ENCODE results near the gene PLPP1. TPM values are rescaled to one million over a fixed set of nuclear protein-coding genes. Genes with fewer than 3 reads are reported as not detected.

PLPP1 gene
- total RNA-seq, 1 experiment from 2014 or later = 7.5 TPM

DNA sequence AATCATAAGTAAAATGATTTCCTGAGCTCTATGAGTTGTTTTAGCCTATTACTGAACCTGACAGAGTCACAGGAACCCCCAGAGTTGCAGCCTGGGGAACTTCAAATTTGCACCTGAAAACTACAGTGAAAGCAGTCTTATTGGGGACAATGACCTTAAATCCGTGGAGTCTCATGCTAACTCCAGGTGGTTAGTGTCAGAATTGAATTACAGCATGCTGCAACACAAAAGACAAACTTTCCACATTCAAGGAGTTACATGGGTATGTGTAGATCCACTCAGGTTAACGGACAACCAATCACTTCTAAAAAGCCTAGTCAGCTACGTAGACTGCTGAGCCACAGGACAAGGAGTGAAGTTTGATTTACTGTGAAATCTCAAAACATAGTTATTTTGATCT, 49.7 kb downstream of the PLPP1 start:
- no peaks in the 10 kb centered on the region for H3K36me3 Mint-ChIP-seq (ENCODE audit: insufficient read depth, unreplicated experiment)
- no peaks in the 10 kb centered on the region for H3K27me3 Mint-ChIP-seq (ENCODE audit: insufficient read depth, unreplicated experiment)
- POLR2A ChIA-PET = interaction anchor here (0.9 kb wide), 1 partner anchor 9 kb away, joined by 3 read pairs; no protein-coding TSS in a partner anchor
- intact Hi-C loops (cut with micrococcal nuclease) = no loop called here
- H3K4me3 Mint-ChIP-seq (ENCODE audit: unreplicated experiment) = no peak overlapping the region
- DNase-seq (ENCODE audit: unreplicated experiment) = no peak
- CTCF ChIA-PET = interaction anchor here (0.6 to 1.2 kb wide), 3 partner anchors 9 to 194 kb away, joined by 3 read pairs; no protein-coding TSS in a partner anchor
- TF ChIP-seq, protein P1, sequence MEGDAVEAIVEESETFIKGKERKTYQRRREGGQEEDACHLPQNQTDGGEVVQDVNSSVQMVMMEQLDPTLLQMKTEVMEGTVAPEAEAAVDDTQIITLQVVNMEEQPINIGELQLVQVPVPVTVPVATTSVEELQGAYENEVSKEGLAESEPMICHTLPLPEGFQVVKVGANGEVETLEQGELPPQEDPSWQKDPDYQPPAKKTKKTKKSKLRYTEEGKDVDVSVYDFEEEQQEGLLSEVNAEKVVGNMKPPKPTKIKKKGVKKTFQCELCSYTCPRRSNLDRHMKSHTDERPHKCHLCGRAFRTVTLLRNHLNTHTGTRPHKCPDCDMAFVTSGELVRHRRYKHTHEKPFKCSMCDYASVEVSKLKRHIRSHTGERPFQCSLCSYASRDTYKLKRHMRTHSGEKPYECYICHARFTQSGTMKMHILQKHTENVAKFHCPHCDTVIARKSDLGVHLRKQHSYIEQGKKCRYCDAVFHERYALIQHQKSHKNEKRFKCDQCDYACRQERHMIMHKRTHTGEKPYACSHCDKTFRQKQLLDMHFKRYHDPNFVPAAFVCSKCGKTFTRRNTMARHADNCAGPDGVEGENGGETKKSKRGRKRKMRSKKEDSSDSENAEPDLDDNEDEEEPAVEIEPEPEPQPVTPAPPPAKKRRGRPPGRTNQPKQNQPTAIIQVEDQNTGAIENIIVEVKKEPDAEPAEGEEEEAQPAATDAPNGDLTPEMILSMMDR (IDR thresholded peaks at IDR 0.05; ENCODE audit: unreplicated experiment) = no peak
- no TSS peak for BruUV-seq (replicated peaks)
- no peaks in the 10 kb centered on the region for H3K4me1 Mint-ChIP-seq (ENCODE audit: insufficient read depth, unreplicated experiment)
- no peak overlapping the region for H3K27ac Mint-ChIP-seq (ENCODE audit: low read depth, unreplicated experiment)
- H3K9me3 Mint-ChIP-seq (ENCODE audit: unreplicated experiment) = no peaks in the 10 kb centered on the region

DNA sequence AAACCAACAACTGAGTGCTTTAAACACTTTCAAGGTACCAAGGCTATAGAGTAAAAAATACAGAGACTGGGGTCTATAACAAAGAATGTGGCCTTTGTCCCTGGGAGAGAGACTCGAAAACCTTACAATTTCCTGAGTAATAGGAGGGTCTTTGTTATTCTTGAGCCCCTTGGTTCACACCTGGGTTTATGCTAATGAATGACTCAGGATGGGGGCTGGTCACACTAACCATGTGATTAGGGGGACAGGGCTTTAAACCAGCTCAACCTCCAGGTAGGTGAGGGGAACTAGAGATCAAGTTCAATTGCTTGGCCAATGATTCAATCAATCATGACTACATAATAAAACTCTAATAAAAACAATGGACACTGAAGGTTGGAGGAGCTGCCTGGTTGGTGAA, 50.2 kb downstream of the PLPP1 start:
- Mint-ChIP-seq H3K4me1 (ENCODE audit: insufficient read depth, unreplicated experiment) (no peaks in the 10 kb centered on the region), H3K27ac (ENCODE audit: low read depth, unreplicated experiment) (no peak overlapping the region), H3K36me3 (ENCODE audit: insufficient read depth, unreplicated experiment) (no peaks in the 10 kb centered on the region), H3K27me3 (ENCODE audit: insufficient read depth, unreplicated experiment) (no peaks in the 10 kb centered on the region), H3K4me3 (ENCODE audit: unreplicated experiment) (no peak overlapping the region), H3K9me3 (ENCODE audit: unreplicated experiment) (no peaks in the 10 kb centered on the region)
- ChIA-PET CTCF (interaction anchor here (0.6 to 1.2 kb wide), 4 partner anchors 8 to 207 kb away, joined by 3 to 4 read pairs (median 3); no protein-coding TSS in a partner anchor), POLR2A (interaction anchor here (0.9 kb wide), 1 partner anchor 8 kb away, joined by 3 read pairs; no protein-coding TSS in a partner anchor)
- intact Hi-C loops (cut with micrococcal nuclease) = no loop called here
- BruUV-seq (replicated peaks) = no TSS peak
- TF ChIP-seq, protein P1 (IDR thresholded peaks at IDR 0.05; ENCODE audit: unreplicated experiment) = no peak
- DNase-seq (ENCODE audit: unreplicated experiment) = no peak

DNA sequence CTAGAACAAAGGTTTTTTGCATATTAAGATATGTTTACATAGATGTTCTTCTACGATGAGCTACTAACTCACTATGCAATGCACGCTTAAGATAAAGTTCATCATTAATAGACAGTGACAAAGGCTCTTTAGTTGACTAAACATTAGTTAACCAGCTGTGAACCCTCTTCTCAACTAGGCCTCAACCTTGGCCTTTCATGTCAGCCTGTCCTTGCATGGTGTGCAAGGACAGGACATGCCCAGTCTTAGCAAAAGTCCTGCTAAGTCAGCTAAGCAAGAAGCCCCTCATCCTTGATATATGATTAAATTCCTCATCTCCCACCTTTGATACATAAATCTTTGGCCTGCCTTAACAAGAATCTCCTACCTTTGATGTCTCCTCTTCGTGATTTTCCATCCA, 50.9 kb downstream of the PLPP1 start:
- BruUV-seq (replicated peaks) = no TSS peak
- Mint-ChIP-seq H3K4me3 (ENCODE audit: unreplicated experiment) (no peak overlapping the region), H3K27ac (ENCODE audit: low read depth, unreplicated experiment) (no peak overlapping the region), H3K27me3 (ENCODE audit: insufficient read depth, unreplicated experiment) (no peaks in the 10 kb centered on the region), H3K36me3 (ENCODE audit: insufficient read depth, unreplicated experiment) (no peaks in the 10 kb centered on the region), H3K9me3 (ENCODE audit: unreplicated experiment) (no peaks in the 10 kb centered on the region), H3K4me1 (ENCODE audit: insufficient read depth, unreplicated experiment) (no peaks in the 10 kb centered on the region)
- CTCF ChIA-PET = interaction anchor here (0.6 to 0.8 kb wide), 2 partner anchors 208 to 911 kb away, joined by 3 to 4 read pairs; no protein-coding TSS in a partner anchor
- TF ChIP-seq, protein P1 (IDR thresholded peaks at IDR 0.05; ENCODE audit: unreplicated experiment) = no peak
- DNase-seq (ENCODE audit: unreplicated experiment) = no peak
- intact Hi-C loops (cut with micrococcal nuclease) = no loop called here
- POLR2A ChIA-PET = no interaction called here

DNA sequence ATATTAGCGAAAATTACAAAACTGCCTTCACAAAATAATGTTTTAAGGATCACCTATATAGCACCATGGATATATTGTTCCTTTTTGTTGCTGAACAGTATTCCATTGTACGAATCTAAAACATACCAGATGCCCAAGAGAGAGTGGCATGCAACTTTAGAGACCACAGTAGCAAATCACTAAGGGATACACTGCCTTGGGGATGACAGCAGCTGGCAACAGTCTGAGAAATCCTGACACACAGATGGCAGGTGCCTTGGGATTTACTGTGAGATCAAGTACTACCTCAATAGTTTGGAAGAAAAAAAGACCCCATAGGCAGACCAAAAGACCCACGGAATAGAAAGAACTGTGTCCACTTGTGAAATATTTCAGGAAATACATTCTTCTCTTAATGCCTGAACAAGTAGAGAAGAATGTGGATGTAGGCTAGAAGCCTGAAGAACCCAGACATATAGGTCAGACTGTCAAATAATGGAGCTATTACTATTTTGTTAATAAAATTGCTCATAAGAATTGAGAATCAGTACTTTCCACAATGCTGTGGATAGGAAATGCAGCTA, 53.4 kb downstream of the PLPP1 start:
- no peaks in the 10 kb centered on the region for H3K27me3 Mint-ChIP-seq (ENCODE audit: insufficient read depth, unreplicated experiment)
- CTCF ChIA-PET = no interaction called here
- no peaks in the 10 kb centered on the region for H3K4me1 Mint-ChIP-seq (ENCODE audit: insufficient read depth, unreplicated experiment)
- H3K9me3 Mint-ChIP-seq (ENCODE audit: unreplicated experiment) = no peaks in the 10 kb centered on the region
- no peak overlapping the region for H3K27ac Mint-ChIP-seq (ENCODE audit: low read depth, unreplicated experiment)
- no TSS peak for BruUV-seq (replicated peaks)
- TF ChIP-seq, protein P1 (IDR thresholded peaks at IDR 0.05; ENCODE audit: unreplicated experiment) = no peak
- no peaks in the 10 kb centered on the region for H3K36me3 Mint-ChIP-seq (ENCODE audit: insufficient read depth, unreplicated experiment)
- POLR2A ChIA-PET = interaction anchor here (0.6 kb wide), 1 partner anchor 16 kb away, joined by 3 read pairs; no protein-coding TSS in a partner anchor
- no peak overlapping the region for H3K4me3 Mint-ChIP-seq (ENCODE audit: unreplicated experiment)
- intact Hi-C loops (cut with micrococcal nuclease) = no loop called here
- no peak for DNase-seq (ENCODE audit: unreplicated experiment)
